Epithelial cell of esophagus (primary cell): Measurements from ENCODE around the gene AKR1C3.
A peak's percentile ranks its signal among the peaks of the same experiment; 100 is the strongest.

ENCODE experiments used
- DNase-seq: peaks from one replicate; pipeline ENCODE4 v3.0.0; 2010; ENCODE audit warnings: low read depth
- H3K4me3 ChIP-seq: 2 replicates; pipeline ENCODE4 v1.5.1; 2011; ENCODE audit warnings: mild to moderate bottlenecking, low read length, control low read depth
- TF ChIP-seq, protein P1 (sequence below): IDR thresholded peaks from 2 replicates; pipeline ENCODE4 v1.5.1; 2011; ENCODE audit warnings: low read depth, mild to moderate bottlenecking, low read length, control low read depth, inconsistent platforms; ENCODE audit not compliant: insufficient read depth; ENCODE audit errors: missing control alignments

Gene AKR1C3

DNA sequence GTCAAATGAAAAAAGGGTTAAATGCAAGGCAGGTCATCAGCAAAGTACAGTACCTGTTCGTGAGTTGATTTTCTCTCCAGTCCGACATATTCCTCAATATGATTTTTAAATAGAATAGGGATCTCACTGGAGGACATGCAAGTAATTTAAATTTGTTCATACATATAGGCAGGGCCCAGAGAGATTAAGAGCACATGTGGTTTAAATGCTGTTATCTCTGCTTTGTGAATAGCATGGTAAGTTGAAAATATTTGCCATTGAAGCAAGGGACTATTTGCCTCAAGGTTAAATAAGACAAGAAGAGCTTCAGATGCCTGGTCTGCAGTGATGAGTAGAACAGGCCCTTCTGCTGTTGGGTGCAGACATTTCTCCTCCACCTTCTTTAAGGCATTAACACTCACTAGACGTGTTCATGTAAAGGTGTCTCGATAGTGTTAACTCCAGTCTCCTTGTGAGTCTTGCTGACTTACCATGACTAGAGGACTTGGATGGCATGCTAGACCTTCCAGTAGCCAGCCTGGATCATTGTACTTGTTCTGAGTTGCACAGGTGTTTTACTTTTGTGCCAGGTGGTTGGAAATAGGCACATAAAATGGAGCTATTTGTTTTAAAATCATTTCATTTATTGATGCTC is 15.6 kb upstream of the AKR1C3 start:
- peak; percentile 91 for DNase-seq
- H3K4me3 ChIP-seq: no peak overlapping the region
- TF ChIP-seq, protein P1, sequence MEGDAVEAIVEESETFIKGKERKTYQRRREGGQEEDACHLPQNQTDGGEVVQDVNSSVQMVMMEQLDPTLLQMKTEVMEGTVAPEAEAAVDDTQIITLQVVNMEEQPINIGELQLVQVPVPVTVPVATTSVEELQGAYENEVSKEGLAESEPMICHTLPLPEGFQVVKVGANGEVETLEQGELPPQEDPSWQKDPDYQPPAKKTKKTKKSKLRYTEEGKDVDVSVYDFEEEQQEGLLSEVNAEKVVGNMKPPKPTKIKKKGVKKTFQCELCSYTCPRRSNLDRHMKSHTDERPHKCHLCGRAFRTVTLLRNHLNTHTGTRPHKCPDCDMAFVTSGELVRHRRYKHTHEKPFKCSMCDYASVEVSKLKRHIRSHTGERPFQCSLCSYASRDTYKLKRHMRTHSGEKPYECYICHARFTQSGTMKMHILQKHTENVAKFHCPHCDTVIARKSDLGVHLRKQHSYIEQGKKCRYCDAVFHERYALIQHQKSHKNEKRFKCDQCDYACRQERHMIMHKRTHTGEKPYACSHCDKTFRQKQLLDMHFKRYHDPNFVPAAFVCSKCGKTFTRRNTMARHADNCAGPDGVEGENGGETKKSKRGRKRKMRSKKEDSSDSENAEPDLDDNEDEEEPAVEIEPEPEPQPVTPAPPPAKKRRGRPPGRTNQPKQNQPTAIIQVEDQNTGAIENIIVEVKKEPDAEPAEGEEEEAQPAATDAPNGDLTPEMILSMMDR: no peak

DNA sequence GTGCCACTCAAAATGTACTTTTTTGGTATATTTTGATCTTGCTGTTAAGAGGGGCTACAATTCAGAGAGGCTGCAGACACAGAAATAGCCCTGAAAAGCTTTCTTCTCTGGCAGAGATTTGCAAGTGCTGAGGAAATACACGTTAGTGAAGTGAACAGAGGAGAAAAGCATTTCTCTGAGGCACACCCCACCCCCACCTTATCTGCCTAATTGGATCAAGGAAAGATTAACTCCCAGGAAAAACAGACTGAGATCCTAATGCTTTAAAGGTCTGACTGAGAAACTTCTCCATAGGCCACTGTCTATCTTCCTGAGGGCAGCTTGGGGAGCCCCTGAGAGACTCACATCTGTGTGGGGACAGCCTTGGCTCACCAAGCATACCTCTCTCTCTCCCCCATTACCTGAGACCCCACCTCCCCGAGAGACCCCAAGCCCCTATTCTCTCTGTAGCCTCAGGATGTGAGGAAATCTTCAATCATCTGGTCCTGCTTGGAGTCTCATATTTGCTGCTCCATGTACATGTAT is 14.8 kb upstream of the AKR1C3 start:
- no peak for DNase-seq
- TF ChIP-seq, protein P1: no peak
- H3K4me3 ChIP-seq: no peak overlapping the region

DNA sequence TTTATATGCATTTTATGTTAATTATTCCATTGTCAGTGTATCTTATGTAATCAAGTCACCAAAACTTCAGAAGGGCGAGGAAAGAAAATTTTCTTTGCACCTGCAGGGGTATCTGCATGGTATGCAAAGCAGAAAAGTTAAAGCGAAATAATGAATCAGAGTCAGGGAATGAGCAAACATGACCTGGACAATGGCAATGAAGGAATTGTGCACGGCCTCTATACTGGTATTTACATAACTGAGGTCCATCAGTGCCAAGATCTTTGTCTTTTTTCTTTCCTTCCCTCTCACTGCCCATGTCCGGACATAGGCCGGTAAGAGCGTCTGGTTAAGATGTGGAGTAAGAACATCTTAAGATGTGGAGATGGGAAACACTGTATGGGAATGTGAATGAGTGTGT is 14.4 kb upstream of the AKR1C3 start:
- no peak overlapping the region for H3K4me3 ChIP-seq
- TF ChIP-seq, protein P1: no peak
- DNase-seq: no peak

DNA sequence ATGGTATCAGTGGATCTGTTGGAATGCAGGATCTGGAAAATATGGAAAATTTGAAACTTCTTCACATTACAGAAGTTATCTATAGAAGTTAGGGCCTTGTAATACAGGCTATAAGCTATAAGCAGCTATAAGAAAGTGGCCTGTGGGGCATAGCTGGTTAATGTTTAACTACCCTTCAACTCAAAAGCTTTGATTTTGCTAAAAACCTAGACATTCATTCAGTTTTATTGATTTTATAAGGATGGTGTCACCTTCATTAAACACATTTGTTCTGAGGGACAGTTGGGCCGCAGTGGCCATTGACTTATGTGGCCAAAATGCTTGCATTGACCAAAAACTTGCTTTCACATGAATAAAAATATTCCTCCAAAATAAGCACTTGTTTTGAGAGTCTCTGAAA is 13.1 kb upstream of the AKR1C3 start:
- H3K4me3 ChIP-seq: no peak overlapping the region
- DNase-seq: no peak
- TF ChIP-seq, protein P1: no peak

DNA sequence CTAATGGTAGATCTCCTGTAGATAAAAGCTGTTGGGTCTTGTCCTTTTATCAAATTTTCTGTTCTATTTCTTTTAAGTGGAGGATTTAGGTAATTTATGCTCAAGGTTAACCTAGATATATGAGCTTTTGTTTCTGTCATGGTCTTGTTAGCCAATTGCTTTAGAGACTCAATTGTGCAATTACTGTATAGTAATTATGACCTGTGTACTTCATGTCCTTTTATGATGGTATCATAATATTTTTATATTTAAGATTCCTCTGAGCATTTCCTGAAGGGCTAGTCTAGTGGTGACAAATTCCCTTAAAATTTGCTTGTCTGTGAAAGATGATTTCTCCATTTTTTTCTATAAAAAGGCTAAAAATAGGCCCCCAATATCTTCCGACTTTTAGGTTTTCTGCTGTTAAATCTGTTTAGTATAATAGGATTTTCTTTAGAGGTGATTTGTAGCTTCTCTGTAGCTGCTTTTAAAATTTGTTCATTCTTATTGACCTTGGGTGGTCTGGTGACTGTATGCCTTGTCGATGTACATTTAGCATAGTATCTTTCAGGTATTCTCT is 5.4 kb upstream of the AKR1C3 start:
- DNase-seq: no peak
- no peak overlapping the region for H3K4me3 ChIP-seq
- TF ChIP-seq, protein P1: no peak

DNA sequence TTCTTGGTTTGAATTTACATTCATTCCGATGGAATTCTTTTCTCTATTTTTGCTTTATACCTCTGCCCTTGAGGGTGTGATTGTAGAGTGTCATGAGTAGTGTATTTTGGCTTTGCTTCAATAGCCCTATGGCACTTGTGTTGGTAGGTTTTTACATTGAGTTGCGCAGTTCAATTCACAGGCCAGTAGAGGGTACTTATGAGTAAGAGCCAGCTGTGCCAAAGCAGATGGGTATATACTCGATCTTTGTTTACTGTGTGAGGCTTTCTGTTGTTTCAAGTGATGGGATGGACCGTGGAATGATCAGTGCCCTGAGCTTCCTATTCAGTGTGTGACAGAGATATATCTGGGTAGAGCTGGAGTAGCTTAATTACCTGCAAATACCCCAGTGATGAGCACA is 4.3 kb upstream of the AKR1C3 start:
- DNase-seq: peak; percentile 94
- TF ChIP-seq, protein P1: peak; percentile 66
- H3K4me3 ChIP-seq: no peak overlapping the region

DNA sequence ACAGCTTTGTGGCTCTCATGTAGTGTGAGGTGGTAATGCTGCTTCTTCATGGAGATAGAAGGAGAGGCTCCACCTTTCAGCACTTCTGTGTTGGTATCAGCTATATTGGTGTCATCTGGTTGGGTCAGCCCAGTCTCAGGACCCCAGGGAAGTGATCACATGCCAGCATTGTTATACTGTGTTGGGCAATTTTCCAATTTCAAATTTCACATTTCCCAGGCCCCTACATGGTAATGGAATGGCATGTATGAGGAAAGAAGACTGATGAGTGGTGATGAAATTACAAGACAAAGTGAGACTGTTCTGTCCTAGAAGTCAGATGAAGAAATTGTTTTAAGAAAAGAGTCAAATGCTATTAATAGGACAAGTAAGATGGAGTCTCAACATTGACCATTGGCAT is 3.7 kb upstream of the AKR1C3 start:
- peak; percentile 78 for DNase-seq
- no peak overlapping the region for H3K4me3 ChIP-seq
- TF ChIP-seq, protein P1: no peak
